Astrocyte (in vitro differentiated cells and primary cell): Measurements from ENCODE around the gene AFF3.

Source experiments
- EZH2 ChIP-seq: IDR thresholded peaks from 2 replicates; pipeline ENCODE4 v1.6.1; 2012; ENCODE audit warnings: mild to moderate bottlenecking, low read length, inconsistent platforms; ENCODE audit not compliant: insufficient read depth
- TF ChIP-seq, protein P1 (sequence below): IDR thresholded peaks from 2 replicates; pipeline ENCODE4 v1.5.1; 2011; ENCODE audit warnings: low read depth, mild to moderate bottlenecking, inconsistent platforms, low read length, moderate library complexity; ENCODE audit not compliant: insufficient read depth

DNA sequence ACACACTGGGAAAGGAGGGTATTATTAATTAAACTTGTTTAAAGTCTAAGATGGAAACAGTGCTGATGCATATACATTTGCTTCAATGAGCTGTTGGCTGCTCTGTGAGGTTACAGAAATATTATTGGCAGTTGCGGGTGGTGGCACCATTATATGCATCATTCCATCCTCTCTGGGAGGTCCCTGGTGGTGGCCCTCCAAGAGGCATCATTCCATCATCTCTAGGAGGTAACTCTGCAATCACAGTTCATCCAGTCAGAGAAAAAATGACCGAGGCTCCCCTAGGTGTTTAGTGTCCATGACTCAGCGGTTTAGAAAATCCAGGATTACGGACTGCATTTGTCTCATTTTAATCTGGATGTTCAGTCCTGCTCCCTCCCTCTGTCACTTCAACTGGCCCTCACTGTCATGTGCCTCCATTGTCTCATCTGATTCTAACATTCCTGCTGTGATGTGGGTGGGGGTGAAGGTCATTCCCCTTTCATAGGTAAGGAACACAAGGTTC, 15.4 kb downstream of the AFF3 start:
- TF ChIP-seq, protein P1, sequence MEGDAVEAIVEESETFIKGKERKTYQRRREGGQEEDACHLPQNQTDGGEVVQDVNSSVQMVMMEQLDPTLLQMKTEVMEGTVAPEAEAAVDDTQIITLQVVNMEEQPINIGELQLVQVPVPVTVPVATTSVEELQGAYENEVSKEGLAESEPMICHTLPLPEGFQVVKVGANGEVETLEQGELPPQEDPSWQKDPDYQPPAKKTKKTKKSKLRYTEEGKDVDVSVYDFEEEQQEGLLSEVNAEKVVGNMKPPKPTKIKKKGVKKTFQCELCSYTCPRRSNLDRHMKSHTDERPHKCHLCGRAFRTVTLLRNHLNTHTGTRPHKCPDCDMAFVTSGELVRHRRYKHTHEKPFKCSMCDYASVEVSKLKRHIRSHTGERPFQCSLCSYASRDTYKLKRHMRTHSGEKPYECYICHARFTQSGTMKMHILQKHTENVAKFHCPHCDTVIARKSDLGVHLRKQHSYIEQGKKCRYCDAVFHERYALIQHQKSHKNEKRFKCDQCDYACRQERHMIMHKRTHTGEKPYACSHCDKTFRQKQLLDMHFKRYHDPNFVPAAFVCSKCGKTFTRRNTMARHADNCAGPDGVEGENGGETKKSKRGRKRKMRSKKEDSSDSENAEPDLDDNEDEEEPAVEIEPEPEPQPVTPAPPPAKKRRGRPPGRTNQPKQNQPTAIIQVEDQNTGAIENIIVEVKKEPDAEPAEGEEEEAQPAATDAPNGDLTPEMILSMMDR: no peak
- TF ChIP-seq EZH2: no peak
